K562 (cell line): ENCODE data around the gene RFLNA. TPM values are rescaled to one million over a fixed set of nuclear protein-coding genes. Genes with fewer than 3 reads are reported as not detected.

Experiments used
- ATAC-seq: fragments of 200-7000 bp; cut with Tn5 transposase; 3 replicates; pipeline ENCODE4 v1.9.1; 2020; ENCODE audit warnings: moderate library complexity
- BruUV-seq: library from RNA; stranded (reverse); fragments of 400-500 nt; replicated peaks from 2 replicates; lab custom pipeline; 2021; lab: Mats Ljungman, UMichigan
- CTCF ChIA-PET: fragments of 300-600 bp; formaldehyde crosslinking; extraction: SDS; loops from one replicate; lab custom pipeline; 2021; ENCODE audit warnings: low intra/inter-chr PET ratio; lab: Yijun Ruan, JAX
- POLR2A ChIA-PET: fragments of 300-600, 350-650 bp; sonication (Branson Sonifier 250); formaldehyde crosslinking; extraction: SDS; loops from one replicate; lab custom pipeline; 2021; ENCODE audit warnings: antibody characterized with exemption, inconsistent platforms; lab: Yijun Ruan, JAX
- DNase-seq, 4 experiments: peaks; one replicate each; pipeline versions ENCODE4 v3.0.0 to v3.0.0-alpha.2; 2011 to 2018; ENCODE audit warnings: low spot score in 3 of 4, mixed read lengths in 3 of 4; ENCODE audit errors: extremely low read depth in 1 of 4
- FAIRE-seq: peaks from 2 replicates; lab custom pipeline; 2011; peaks lifted over from hg19 to GRCh38; lab: Jason Lieb, UNC
- H2AFZ ChIP-seq: 2 replicates; pipeline ENCODE4 v1.6.0; 2011; ENCODE audit warnings: low read depth, low read length, control low read depth, inconsistent platforms
- H3K27ac ChIP-seq: fragments of 200-600 bp; 3 replicates; pipeline ENCODE4 v1.8.0; 2011; ENCODE audit warnings: low read depth, mild to moderate bottlenecking, control low read depth, inconsistent platforms, low read length, moderate library complexity, mixed read lengths; ENCODE audit errors: extremely low read depth
- H3K27me3 ChIP-seq, 2 experiments: fragments of 300-600 bp in 1 of 2; 2 replicates in 1 of 2; 3 replicates in 1 of 2; pipeline versions ENCODE4 v1.6.0 to v1.8.0; 2011; ENCODE audit warnings: inconsistent platforms in 2 of 2, low read length in 2 of 2, mild to moderate bottlenecking in 1 of 2, mixed read lengths in 1 of 2, moderate library complexity in 1 of 2; ENCODE audit not compliant: control insufficient read depth in 2 of 2, insufficient read depth in 2 of 2
- H3K36me3 ChIP-seq: fragments of 300-600 bp; 3 replicates; pipeline ENCODE4 v1.8.0; 2011; ENCODE audit warnings: mild to moderate bottlenecking, low read length, inconsistent platforms; ENCODE audit not compliant: control insufficient read depth, insufficient read depth
- H3K4me1 ChIP-seq, 2 experiments: fragments of 200-600 bp in 1 of 2; replicated peaks in 1 of 2; 2 replicates in 1 of 2; 3 replicates in 1 of 2; pipeline versions ENCODE4 v1.5.1 to v1.8.0; 2011; ENCODE audit warnings: inconsistent platforms in 2 of 2, low read length in 2 of 2, mild to moderate bottlenecking in 1 of 2, mixed read lengths in 1 of 2, moderate library complexity in 1 of 2; ENCODE audit not compliant: control insufficient read depth in 2 of 2, insufficient read depth in 2 of 2
- H3K4me2 ChIP-seq: 2 replicates; pipeline ENCODE4 v1.6.1; 2011; ENCODE audit warnings: low read length, control low read depth, inconsistent platforms, mixed read lengths; ENCODE audit not compliant: insufficient read depth
- H3K4me3 ChIP-seq: fragments of 200-600 bp; sonication (generic), shearing (Covaris generic); 2 replicates; pipeline ENCODE4 v1.5.1; 2016; ENCODE audit warnings: control low read depth, inconsistent platforms
- H3K79me2 ChIP-seq: fragments of 200-600 bp; 3 replicates; pipeline ENCODE4 v1.8.0; 2011; ENCODE audit warnings: low read length, inconsistent platforms; ENCODE audit not compliant: control insufficient read depth, insufficient read depth
- H3K9ac ChIP-seq, 2 experiments: 2 replicates each; pipeline versions ENCODE4 v1.6.0 to v1.6.1; 2011; ENCODE audit warnings: low read depth in 2 of 2, low read length in 2 of 2, control low read depth in 1 of 2, inconsistent platforms in 1 of 2, mild to moderate bottlenecking in 1 of 2, mixed read lengths in 1 of 2; ENCODE audit not compliant: insufficient read depth in 1 of 2
- H3K9me1 ChIP-seq: one replicate; pipeline ENCODE4 v1.6.0; 2011; ENCODE audit warnings: inconsistent platforms, mild to moderate bottlenecking, low read length, moderate library complexity; ENCODE audit not compliant: control insufficient read depth, insufficient read depth
- H3K9me3 ChIP-seq: replicated peaks from 2 replicates; pipeline ENCODE4 v1.5.1; 2011; ENCODE audit warnings: low read depth, low read length, inconsistent platforms; ENCODE audit not compliant: control insufficient read depth, insufficient read depth
- H4K20me1 ChIP-seq: replicated peaks from 2 replicates; pipeline ENCODE4 v1.6.1; 2011; ENCODE audit warnings: low read length, inconsistent platforms, mixed read lengths; ENCODE audit not compliant: control insufficient read depth, insufficient read depth
- CBFA2T3 ChIP-seq: fragments of 450-650 bp; IDR thresholded peaks from 2 replicates; pipeline ENCODE4 v1.6.1; 2017
- NFE2 ChIP-seq: IDR thresholded peaks from 2 replicates; pipeline ENCODE4 v1.6.1; 2014; ENCODE audit warnings: antibody characterized with exemption, low read depth
- RBM22 ChIP-seq: fragments of 200-400 bp; formaldehyde crosslinking; IDR thresholded peaks from 2 replicates; pipeline ENCODE4 v1.6.1; 2018; ENCODE audit warnings: low read length, low read depth; ENCODE audit not compliant: poor library complexity, severe bottlenecking
- TAF1 ChIP-seq: IDR thresholded peaks from 2 replicates; pipeline ENCODE4 v1.6.1; 2011; ENCODE audit warnings: mild to moderate bottlenecking, low read length, moderate library complexity; ENCODE audit not compliant: insufficient read depth, control insufficient read depth, severe bottlenecking; ENCODE audit errors: extremely low read depth
- ZZZ3 ChIP-seq: fragments of 450-650 bp; IDR thresholded peaks from 2 replicates; pipeline ENCODE4 v1.6.1; 2016; ENCODE audit warnings: antibody characterized with exemption, mild to moderate bottlenecking, moderate library complexity
- WGBS: fragments of 100-300 bp; shearing (Covaris generic); methylation state at CpG from one replicate; pipeline ENCODE4 v1.1.6; 2016; ENCODE audit warnings: low coverage, mixed read lengths; ENCODE audit not compliant: insufficient coverage; ENCODE audit errors: missing lambda C conversion rate; 5-methylcytosine and 5-hydroxymethylcytosine counted together
- in situ Hi-C: fragments of 300-500 bp; cut with MboI; formaldehyde crosslinking; loops from 4 replicates; pipeline ENCODE4 v1.15.0; 2018; ENCODE audit warnings: inconsistent platforms, mixed read lengths
- intact Hi-C: fragments of 100-400 bp; cut with micrococcal nuclease; formaldehyde crosslinking; loops from 2 replicates; pipeline ENCODE4 v1.14.2; 2022
- polyA plus RNA-seq, 8 experiments: library from polyadenylated mRNA; depleted of rRNA in 4 of 8; stranded (reverse) in 5 of 8; unstranded in 3 of 8; fragments of >200 nt; fragmentation: Nextera tagmentation in 2 of 8; fragmentation: Illumina TruSeq in 1 of 8; extraction: Ambion mirVana in 2 of 8; extraction: Trizol in 1 of 8; gene quantifications; 2 replicates each; pipeline versions ENCODE4 v1.2.1 to v1.2.3, GENCODE V29; 2011 to 2014; ENCODE audit warnings: inconsistent platforms in 1 of 8, missing spikeins in 1 of 8
- total RNA-seq, 7 experiments: library from RNA; depleted of rRNA in 6 of 7; stranded (reverse); fragments of >200 nt in 6 of 7; fragmentation: Illumina TruSeq in 2 of 7; extraction: Trizol in 2 of 7; gene quantifications; 2 replicates each; pipeline versions ENCODE4 v1.2.1 to v1.2.3, GENCODE V29; 2011 to 2021; ENCODE audit warnings: low replicate concordance in 1 of 7

RFLNA gene
- total and polyA plus RNA-seq, 9 of the 15 experiments (the other 6 are each of a cell fraction or from before 2014, with no cell fraction given), result not detected

DNA sequence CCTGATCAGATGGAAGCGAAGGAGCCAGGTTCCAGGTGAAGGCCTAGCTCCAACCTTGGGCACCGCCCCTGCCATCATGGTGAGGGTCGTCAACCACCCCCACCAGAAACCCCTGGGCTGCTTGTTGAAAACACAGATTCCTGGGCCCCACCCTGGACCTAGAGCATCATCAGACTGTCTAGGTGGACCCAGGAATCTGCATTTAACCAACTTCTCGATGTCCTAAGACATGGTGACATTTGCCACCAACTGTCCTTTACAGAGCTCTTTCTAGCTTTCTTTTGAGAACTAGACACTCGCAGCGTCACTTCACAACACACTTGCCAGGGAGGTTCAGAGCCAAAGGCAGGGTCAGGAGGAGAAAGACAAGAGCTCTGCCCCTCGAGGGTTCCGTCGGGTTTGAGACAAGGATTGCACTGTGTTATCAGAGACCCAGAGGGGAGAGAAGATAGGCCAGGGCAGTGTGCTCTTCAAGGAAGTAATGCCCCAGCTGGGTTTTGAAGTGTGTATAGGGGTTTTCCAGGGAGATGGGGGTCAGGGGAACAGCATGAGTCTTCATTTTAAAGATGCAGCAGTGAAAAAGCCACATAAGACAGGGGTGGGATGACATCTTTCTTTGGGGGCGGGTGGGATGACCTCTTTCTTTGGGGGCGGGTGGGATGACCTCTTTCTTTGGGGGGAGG is 24.6 kb downstream of the RFLNA start:
- no peak for ATAC-seq
- no peak overlapping the region for H3K9ac ChIP-seq
- intact Hi-C loops (loop anchor here (2.0 to 10.0 kb wide), 3 partner anchors 157 to 455 kb away; no protein-coding TSS in a partner anchor), in situ Hi-C loops (loop anchor here (5.0 kb wide), 1 partner anchor 277 kb away; no protein-coding TSS in a partner anchor)
- H3K9me1 ChIP-seq, result peaks cover 3% of the 10 kb centered on the region
- H4K20me1 ChIP-seq, result 0 out of 2 replicates have a peak, but pooled peaks cover 10% of the 10 kb centered on the region
- peaks cover 37 to 51% of the 10 kb centered on the region in 2 experiments for H3K27me3 ChIP-seq
- FAIRE-seq, result peak; percentile 6
- POLR2A ChIA-PET, result interaction anchor here (0.6 to 1.1 kb wide), 2 partner anchors 9 to 551 kb away, joined by 3 to 7 read pairs; no protein-coding TSS in a partner anchor
- 3% methylated on average over 10 of the region's 11 CpGs for WGBS
- H3K4me1 ChIP-seq, result no peaks in the 10 kb centered on the region
- H2AFZ ChIP-seq, result no peak overlapping the region
- no TSS peak for BruUV-seq
- peaks cover 11% of the 10 kb centered on the region; the same call in 2 of the 3 replicates for H3K36me3 ChIP-seq
- H3K4me3 ChIP-seq, result no peak overlapping the region
- TF ChIP-seq NFE2, result no peak
- peak; percentile 76 for TF ChIP-seq CBFA2T3
- no peak for TF ChIP-seq ZZZ3
- no peak for TF ChIP-seq TAF1
- no peak for TF ChIP-seq RBM22
- no peaks in the 10 kb centered on the region for H3K79me2 ChIP-seq
- CTCF ChIA-PET, result interaction anchor here (4.0 kb wide), 1 partner anchor 283 kb away, joined by 32 read pairs; no protein-coding TSS in a partner anchor
- DNase-seq, result no peak
- H3K9me3 ChIP-seq, result peaks cover 12% of the 10 kb centered on the region
- H3K27ac ChIP-seq, result no peak overlapping the region
- H3K4me2 ChIP-seq, result no peak overlapping the region
